Esophagus squamous epithelium (tissue), 4 donors: ENCODE results near the gene MED16.

Experiments
- POLR2A ChIP-seq, 4 donors: fragments of 450-650 bp; IDR thresholded peaks; one replicate each; pipeline ENCODE4 v1.6.1; 2017; ENCODE audit warnings: antibody characterized with exemption in 4 of 4, mild to moderate bottlenecking in 4 of 4, moderate library complexity in 3 of 4
- TF ChIP-seq, protein P1 (sequence below), 6 experiments: fragments of 450-650 bp in 4 of 6; fragments of 200-600 bp in 2 of 6; sonication (generic) in 2 of 6; IDR thresholded peaks; one replicate each; pipeline ENCODE4 v1.5.1; 2016 to 2019; ENCODE audit warnings: antibody characterized with exemption in 6 of 6, mild to moderate bottlenecking in 4 of 6, moderate library complexity in 4 of 6

DNA sequence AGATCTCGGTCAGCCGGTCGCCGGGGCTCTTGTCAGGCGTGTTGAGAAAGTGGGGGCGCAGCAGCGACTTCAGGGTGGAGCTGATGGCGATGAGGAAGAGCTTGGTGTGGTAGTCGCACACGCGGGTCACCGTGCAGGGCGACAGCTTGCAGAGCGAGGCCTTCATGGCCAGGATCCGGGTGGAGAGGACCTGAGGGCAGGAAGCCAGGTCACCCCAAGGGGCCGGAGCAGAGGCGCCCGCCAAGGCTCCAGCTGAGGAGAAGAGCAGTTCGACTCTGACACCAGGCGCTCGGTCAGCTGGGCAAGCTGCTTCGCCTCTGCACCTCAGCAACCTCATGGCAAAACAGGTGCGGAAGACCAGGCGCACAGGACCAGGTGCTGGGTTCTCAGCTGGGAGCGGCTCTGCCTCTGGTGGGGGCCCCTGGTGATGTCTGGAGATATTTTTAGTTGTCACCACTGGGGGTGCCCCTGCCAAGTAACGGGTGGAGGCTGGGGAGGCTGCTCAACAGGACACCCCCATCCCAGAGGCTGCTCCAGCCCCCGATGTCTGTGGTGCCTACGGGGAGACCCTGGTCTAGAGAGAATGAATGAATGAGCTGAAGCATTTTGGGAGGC lies 17.6 kb downstream of the MED16 start:
- no peak for TF ChIP-seq POLR2A (IDR thresholded peaks at IDR 0.05)
- TF ChIP-seq, protein P1, sequence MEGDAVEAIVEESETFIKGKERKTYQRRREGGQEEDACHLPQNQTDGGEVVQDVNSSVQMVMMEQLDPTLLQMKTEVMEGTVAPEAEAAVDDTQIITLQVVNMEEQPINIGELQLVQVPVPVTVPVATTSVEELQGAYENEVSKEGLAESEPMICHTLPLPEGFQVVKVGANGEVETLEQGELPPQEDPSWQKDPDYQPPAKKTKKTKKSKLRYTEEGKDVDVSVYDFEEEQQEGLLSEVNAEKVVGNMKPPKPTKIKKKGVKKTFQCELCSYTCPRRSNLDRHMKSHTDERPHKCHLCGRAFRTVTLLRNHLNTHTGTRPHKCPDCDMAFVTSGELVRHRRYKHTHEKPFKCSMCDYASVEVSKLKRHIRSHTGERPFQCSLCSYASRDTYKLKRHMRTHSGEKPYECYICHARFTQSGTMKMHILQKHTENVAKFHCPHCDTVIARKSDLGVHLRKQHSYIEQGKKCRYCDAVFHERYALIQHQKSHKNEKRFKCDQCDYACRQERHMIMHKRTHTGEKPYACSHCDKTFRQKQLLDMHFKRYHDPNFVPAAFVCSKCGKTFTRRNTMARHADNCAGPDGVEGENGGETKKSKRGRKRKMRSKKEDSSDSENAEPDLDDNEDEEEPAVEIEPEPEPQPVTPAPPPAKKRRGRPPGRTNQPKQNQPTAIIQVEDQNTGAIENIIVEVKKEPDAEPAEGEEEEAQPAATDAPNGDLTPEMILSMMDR (IDR thresholded peaks at IDR 0.05), result no peak
